Right cardiac atrium (tissue), 5 donors: ENCODE measurements around the gene LTBP1. TPM values are rescaled to one million over a fixed set of nuclear protein-coding genes. Genes with fewer than 3 reads are reported as not detected.
"Not testable (repeated sequence)": the region's sequence is repeated elsewhere in the genome, so short reads cannot be mapped to it uniquely, and the experiment has no call there.

Source experiments
- ATAC-seq, 2 donors: fragments of 200-7000 bp; cut with Tn5 transposase; one replicate each; pipeline versions ENCODE4 v1.8.0 to v1.9.1; 2020; ENCODE audit warnings: moderate library complexity in 2 of 2, mild to moderate bottlenecking in 1 of 2
- DNase-seq, 3 donors: peaks; one replicate each; pipeline ENCODE4 v3.0.0-alpha.2; 2020
- H3K27ac ChIP-seq: one replicate; pipeline ENCODE4 v1.5.1; 2013; ENCODE audit warnings: mild to moderate bottlenecking, low read length, control low read depth, moderate library complexity
- H3K27me3 ChIP-seq: one replicate; pipeline ENCODE4 v1.6.1; 2013; ENCODE audit not compliant: control insufficient read depth, insufficient read depth
- H3K4me1 ChIP-seq: one replicate; pipeline ENCODE4 v1.6.1; 2013; ENCODE audit warnings: low read length; ENCODE audit not compliant: control insufficient read depth, insufficient read depth
- H3K4me3 ChIP-seq: one replicate; pipeline ENCODE4 v1.5.1; 2013; ENCODE audit warnings: low read length, control low read depth
- H3K9me3 ChIP-seq: one replicate; pipeline ENCODE4 v1.6.1; 2013; ENCODE audit warnings: low read length; ENCODE audit not compliant: control insufficient read depth
- WGBS: extraction: QIAGEN DNeasy Blood & Tissue Kit; methylation state at CpG from one replicate; pipeline ENCODE4 v1.1.7; 2013; 5-methylcytosine and 5-hydroxymethylcytosine counted together
- intact Hi-C, 4 donors: fragments of 100-400 bp; cut with DNase I; formaldehyde crosslinking; loops; one replicate each; pipeline versions ENCODE4 v1.11.0 to v1.14.0; 2022 to 2023
- polyA plus RNA-seq: library from polyadenylated mRNA; stranded (reverse); fragments of 200-250 nt; gene quantifications from one replicate; pipeline ENCODE4 v1.2.3, GENCODE V29; 2013
- total RNA-seq, 4 donors: library from RNA; stranded (reverse); fragmentation: NEBNext Ultra II Directional; extraction: Animal tissue kit (Norgen Biotek cat#: 25700); gene quantifications; one replicate each; pipeline ENCODE4 v1.2.1, GENCODE V29; 2021
- donor health status: healthy with polysubstance abuse.
- donor health status: DM: no; HTN: yes; CAD: no.
- donor health status: DM: no; HTN: no; CAD: no.
- donor health status: DM: no; HTN: yes; CAD: no; lungs with severe emphysema.
- donor health status: DM: yes; HTN: yes; CAD: no.

LTBP1 gene
- total and polyA plus RNA-seq, 5 donors = 53.0 to 218 (median 113) TPM

DNA sequence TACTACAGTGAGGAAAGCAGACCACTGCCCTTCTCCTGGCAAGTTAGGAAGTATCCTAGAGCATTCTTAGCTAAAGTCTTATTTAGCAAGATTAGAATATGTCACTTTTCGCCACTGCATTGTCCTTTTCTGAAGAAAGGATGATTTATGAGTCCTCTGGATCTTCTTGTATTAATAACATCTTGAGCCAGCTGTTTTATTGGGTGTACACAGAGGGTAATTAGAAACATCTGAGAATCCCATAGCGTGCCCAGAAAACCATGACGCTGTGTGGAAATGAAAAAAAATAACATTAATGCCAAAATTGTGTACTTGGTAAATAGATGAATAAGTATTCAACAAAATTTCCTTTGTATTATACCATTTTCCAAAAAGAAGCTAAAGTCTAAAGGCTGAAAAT is 198.7 kb downstream of the LTBP1 start:
- Histone ChIP-seq H3K27me3 (no peaks in the 10 kb centered on the region), H3K4me1 (peaks cover 9% of the 10 kb centered on the region), H3K9me3 (no peaks in the 10 kb centered on the region), H3K27ac (no peak overlapping the region), H3K4me3 (no peak overlapping the region)
- intact Hi-C loops = no loop called here
- DNase-seq = no peak
- WGBS = 67% methylated on average over 3 of the region's 3 CpGs
- peak; percentile 30 to 55 for ATAC-seq

DNA sequence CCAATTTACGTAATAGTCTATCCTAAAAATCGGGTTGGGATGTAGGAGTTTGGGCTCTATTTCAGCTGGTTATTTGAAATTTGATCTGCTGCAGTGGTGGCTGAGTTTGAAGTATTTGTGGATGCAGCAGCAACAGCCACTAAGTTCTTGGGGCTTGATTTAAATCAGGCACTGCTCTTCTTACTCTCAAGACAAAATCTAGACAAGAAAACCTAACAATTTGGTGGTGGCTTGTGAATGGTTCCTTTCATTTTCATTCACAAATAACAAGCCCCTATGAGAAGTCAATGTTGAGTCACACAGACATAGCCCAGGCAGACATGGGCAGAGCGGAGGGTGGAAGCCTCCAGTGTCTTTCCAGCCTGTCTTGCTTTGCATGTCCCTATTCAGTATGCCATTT is 199.3 kb downstream of the LTBP1 start:
- no peak overlapping the region for H3K27ac ChIP-seq
- WGBS = 70% methylated on average over 3 of the region's 3 CpGs
- H3K4me1 ChIP-seq = peaks cover 9% of the 10 kb centered on the region
- no peaks in the 10 kb centered on the region for H3K9me3 ChIP-seq
- ATAC-seq (peak in 1 of 2 donors; percentile 36), DNase-seq (no peak)
- H3K4me3 ChIP-seq = no peak overlapping the region
- no peaks in the 10 kb centered on the region for H3K27me3 ChIP-seq
- intact Hi-C loops = no loop called here

DNA sequence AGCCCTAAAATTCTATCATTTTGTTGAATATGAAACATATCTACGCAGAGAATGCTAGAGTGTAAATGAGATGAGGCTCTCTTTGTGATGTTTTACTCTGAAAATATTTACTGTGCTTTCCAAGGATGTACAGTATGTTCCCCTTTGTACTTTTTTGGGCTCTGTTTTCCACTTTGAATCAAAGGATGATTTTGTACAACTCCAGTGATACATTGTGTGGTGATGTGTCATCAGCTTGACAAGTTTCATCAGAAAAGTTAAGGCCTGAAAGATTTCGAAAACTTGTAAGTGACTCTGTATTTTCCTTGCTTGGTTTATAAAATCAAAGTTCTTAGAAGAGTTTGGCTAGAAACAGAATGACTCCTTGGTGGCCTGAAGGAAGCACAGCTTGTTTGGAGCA is 206.3 kb downstream of the LTBP1 start:
- Histone ChIP-seq H3K4me3 (no peak overlapping the region), H3K4me1 (no peaks in the 10 kb centered on the region), H3K27me3 (no peaks in the 10 kb centered on the region), H3K9me3 (no peaks in the 10 kb centered on the region), H3K27ac (no peak overlapping the region)
- intact Hi-C loops = no loop called here
- 82% methylated on average over 2 of the region's 2 CpGs for WGBS
- DNase-seq (no peak), ATAC-seq (peak in 1 of 2 donors; percentile 37)

DNA sequence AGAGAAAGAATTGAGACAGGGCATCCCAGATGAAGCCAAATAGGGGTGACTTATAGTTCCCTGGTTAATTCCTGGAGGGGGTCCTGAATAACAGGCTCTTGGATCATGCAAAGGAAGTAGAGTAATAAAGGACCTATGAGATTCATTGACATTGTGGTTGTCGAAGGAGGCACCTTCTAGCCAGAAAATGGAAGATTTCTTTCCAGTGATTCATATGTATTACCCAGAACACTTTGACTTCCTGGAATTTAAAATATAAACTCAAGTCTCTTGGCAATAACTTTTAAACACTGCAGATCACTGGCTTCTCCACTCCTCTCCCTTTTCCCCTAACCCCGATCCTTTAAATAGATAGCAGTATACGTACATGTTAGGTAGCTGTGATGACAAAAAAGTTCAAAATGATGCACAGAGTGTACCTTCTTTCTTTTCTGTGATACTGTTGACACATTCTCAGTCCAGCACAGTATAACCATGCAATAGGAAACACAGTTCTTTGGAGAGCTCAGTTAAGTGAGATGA is 211.8 kb downstream of the LTBP1 start:
- no peak for DNase-seq
- Histone ChIP-seq H3K4me1 (peaks cover 4% of the 10 kb centered on the region), H3K27ac (no peak overlapping the region), H3K4me3 (no peak overlapping the region), H3K9me3 (no peaks in the 10 kb centered on the region), H3K27me3 (no peaks in the 10 kb centered on the region)
- 75% methylated on average over 3 of the region's 3 CpGs for WGBS
- peak in 1 of 2 donors; percentile 33 for ATAC-seq
- intact Hi-C loops = no loop called here

DNA sequence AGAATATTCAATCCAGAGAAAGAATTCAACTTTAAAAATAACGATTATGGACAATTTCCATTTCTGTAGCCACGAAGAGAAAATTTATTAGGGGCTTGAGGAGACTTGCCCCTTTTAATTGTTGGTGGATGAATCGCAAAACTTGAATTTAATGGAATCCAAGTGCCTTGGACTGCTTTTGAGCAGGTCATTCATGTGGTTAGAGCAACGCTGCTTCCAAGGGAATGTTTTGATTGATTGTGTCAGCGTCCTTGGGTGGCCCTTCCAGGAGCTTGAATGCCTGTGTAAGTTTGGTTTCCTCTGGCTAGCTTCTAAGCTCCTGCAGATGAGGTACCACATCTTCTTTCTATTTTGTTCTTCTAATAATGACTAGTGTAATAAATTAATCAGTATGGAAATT is 213.4 kb downstream of the LTBP1 start:
- peaks cover 7% of the 10 kb centered on the region for H3K4me1 ChIP-seq
- WGBS = 91% methylated on average over 5 of the region's 5 CpGs

DNA sequence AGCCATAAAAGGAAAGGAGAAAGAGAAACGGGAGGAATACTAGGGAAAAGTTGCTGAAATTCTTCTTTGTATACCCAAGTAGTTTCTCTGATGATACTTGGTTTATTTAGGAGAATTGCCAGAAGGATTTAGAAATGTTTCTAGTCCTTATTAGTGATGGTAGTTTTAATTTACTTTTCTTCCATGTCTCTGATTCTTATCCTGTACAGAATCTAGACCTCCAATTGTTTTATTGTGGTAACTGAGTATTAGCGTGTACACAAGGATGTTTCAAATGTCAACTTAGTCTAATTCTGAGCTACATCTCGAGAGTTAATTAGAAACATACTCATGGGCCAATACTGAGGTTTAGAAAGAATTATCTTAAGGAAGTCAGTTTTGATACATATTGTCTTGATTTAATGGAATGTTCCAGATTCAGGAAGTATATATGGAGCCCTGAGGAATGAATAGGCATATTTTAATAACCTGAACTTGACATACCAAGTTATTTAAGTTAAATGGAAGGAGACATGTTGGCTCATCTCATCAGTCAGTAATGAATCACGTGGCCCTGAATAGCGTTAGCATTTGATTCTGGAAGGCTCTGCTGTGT is 219.6 kb downstream of the LTBP1 start:
- intact Hi-C loops = no loop called here
- Histone ChIP-seq H3K27me3 (no peaks in the 10 kb centered on the region), H3K4me3 (no peak overlapping the region), H3K27ac (no peak overlapping the region), H3K4me1 (peaks cover 7% of the 10 kb centered on the region), H3K9me3 (no peaks in the 10 kb centered on the region)
- ATAC-seq (no peak), DNase-seq (no peak)
- 56% methylated on average over 5 of the region's 5 CpGs for WGBS

More for the DNA sequence above, 213.4 kb downstream of the LTBP1 start:
- no peaks in the 10 kb centered on the region for H3K9me3 ChIP-seq
- ATAC-seq = no peak
- no peak overlapping the region for H3K4me3 ChIP-seq
- H3K27me3 ChIP-seq = no peaks in the 10 kb centered on the region
- H3K27ac ChIP-seq = no peak overlapping the region
- intact Hi-C loops = no loop called here
- DNase-seq = no peak

DNA sequence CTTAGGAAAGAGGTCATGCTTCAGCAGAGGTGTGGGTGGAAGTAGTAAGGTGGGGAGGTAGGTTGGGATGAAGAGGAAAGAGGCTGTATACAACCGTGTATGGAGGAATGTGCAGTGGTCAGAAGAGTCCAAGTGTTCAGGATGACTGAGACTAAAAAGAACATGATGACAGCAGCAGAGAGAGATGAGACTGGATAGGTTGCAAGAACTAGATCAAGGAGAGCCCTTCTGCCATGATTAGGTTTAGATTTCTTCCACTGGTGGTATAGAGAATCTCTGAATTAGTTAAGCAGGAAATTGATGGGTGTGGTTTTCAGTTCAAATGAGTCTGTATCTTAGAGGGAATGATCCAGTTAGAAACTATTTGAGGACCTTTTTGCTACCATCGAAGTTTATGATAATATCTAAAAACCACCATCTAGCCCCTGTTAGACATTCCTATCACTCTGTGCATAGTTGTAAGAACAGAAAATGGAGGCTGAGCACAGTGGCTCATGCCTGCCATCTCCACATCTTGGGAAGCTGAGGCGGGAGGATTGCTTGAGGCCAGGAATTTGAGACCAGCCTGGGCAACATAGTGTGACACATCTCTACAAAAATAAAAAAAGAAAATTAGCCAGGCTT is 221.0 kb downstream of the LTBP1 start:
- 76% methylated on average over 3 of the region's 3 CpGs for WGBS
- Histone ChIP-seq H3K27me3 (no peaks in the 10 kb centered on the region), H3K4me1 (peaks cover 7% of the 10 kb centered on the region), H3K9me3 (no peaks in the 10 kb centered on the region), H3K27ac (no peak overlapping the region), H3K4me3 (no peak overlapping the region)
- no peak for DNase-seq
- intact Hi-C loops = no loop called here
- ATAC-seq = no peak

DNA sequence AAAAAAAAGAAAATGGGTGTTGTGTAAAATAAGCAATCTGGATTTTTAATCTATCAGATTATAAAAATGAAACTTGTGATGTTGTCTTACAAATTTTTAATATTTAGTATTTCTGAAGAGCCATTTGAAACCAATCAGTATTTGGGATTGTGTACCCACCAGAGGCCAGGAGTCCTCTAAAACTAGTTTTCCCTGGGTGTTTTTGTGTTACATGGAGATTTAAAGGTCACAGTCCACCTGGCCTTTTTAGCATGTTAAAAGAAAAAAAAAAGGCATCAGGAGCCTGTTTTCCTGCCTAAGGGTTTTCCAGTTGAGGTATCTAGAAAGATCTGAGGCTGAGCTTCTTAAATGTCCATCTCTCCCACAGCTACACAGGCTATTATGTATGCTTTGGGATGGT is 221.7 kb downstream of the LTBP1 start:
- ATAC-seq = no peak
- Histone ChIP-seq H3K4me1 (peaks cover 7% of the 10 kb centered on the region), H3K27me3 (no peaks in the 10 kb centered on the region), H3K9me3 (no peaks in the 10 kb centered on the region), H3K4me3 (no peak overlapping the region), H3K27ac (no peak overlapping the region)
- DNase-seq = no peak
- intact Hi-C loops = no loop called here

DNA sequence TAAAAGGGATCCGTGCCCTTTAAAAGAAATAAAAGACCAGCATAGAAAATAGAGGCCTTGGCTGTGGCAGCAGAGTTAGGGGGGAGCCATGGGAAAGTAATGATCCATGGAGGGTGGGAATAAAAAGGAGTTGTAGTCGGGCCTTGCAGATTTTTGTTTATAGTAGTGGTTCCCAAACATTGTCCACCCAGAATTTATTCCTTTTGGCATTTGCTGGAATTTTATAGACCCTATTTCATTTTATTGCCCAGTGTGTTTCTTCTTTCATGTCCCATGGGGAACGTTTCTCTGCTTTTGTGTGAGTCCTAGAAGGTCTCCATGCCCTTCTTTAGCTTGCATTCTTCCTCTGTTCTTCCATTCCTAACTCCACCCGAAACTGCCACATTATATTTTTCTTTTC is 222.2 kb downstream of the LTBP1 start:
- peaks cover 7% of the 10 kb centered on the region for H3K4me1 ChIP-seq
- WGBS = 68% methylated on average over 4 of the region's 4 CpGs

DNA sequence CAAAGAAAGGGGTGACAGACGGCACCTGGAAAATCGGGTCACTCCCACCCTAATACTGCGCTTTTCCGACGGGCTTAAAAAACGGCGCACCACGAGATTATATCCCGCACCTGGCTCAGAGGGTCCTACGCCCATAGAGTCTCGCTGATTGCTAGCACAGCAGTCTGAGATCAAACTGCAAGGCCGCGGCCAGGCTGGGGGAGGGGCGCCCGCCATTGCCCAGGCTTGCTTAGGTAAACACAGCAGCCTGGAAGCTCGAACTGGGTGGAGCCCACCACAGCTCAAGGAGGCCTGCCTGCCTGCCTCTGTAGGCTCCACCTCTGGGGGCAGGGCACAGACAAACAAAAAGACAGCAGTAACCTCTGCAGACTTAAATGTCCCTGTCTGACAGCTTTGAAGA is 223.5 kb downstream of the LTBP1 start:
- intact Hi-C loops, H3K4me3 ChIP-seq, H3K4me1 ChIP-seq, ATAC-seq, H3K27me3 ChIP-seq, H3K27ac ChIP-seq, H3K9me3 ChIP-seq: not testable (repeated sequence)
- peak in 1 of 3 donors; percentile 48 for DNase-seq
- 90% methylated on average over 9 of the region's 16 CpGs for WGBS

More for the DNA sequence above, 222.2 kb downstream of the LTBP1 start:
- DNase-seq (no peak), ATAC-seq (no peak)
- H3K9me3 ChIP-seq = no peaks in the 10 kb centered on the region
- no peaks in the 10 kb centered on the region for H3K27me3 ChIP-seq
- intact Hi-C loops = no loop called here
- no peak overlapping the region for H3K27ac ChIP-seq
- H3K4me3 ChIP-seq = no peak overlapping the region

DNA sequence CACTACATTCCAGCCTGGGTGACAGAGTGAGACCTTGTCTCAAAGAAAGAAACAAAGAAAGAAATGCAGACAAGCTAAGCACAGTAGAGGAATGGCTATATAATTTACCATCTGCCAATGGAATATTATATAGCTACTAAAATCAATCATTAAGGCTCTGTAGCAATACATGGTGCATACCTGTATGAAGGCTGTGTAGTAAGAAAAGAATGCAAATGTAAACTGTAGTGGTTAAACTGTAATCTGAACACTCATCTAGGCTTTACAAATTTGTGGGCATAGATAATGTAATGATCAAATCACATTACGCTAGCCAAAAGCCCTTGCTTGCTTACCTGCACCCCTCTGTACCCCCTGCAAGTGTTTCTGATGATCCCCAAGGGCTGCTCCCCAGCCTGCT is 230.9 kb downstream of the LTBP1 start:
- DNase-seq (no peak), ATAC-seq (no peak)
- intact Hi-C loops = no loop called here
- H3K4me3 ChIP-seq = no peak overlapping the region
- WGBS = 45% methylated on average over 1 of the region's 1 CpG
- no peaks in the 10 kb centered on the region for H3K4me1 ChIP-seq
- H3K27me3 ChIP-seq = no peaks in the 10 kb centered on the region
- H3K27ac ChIP-seq = no peak overlapping the region
- H3K9me3 ChIP-seq = no peaks in the 10 kb centered on the region
